Type B pancreatic cell (in vitro differentiated cells): ENCODE data around the gene PSG1. TPM values are rescaled to one million over a fixed set of nuclear protein-coding genes. Genes with fewer than 3 reads are reported as not detected.
"Not testable (repeated sequence)": the region's sequence is repeated elsewhere in the genome, so short reads cannot be mapped to it uniquely, and the experiment has no call there.

Source experiments
- DNase-seq: peaks from one replicate; pipeline ENCODE4 v3.0.0; 2021; ENCODE audit warnings: mixed read lengths; ENCODE audit not compliant: unreplicated experiment; ENCODE audit errors: extremely low spot score
- H3K27ac Mint-ChIP-seq: 2 replicates; pipeline ENCODE4 v1.8.0; 2021; ENCODE audit warnings: mild to moderate bottlenecking, mixed read lengths
- H3K27me3 Mint-ChIP-seq: 2 replicates; pipeline ENCODE4 v1.8.0; 2021; ENCODE audit warnings: mixed read lengths
- H3K36me3 Mint-ChIP-seq: 2 replicates; pipeline ENCODE4 v1.8.0; 2021; ENCODE audit warnings: mixed read lengths
- H3K4me1 Mint-ChIP-seq: one replicate; pipeline ENCODE4 v1.8.0; 2021; ENCODE audit warnings: mixed read lengths; ENCODE audit not compliant: unreplicated experiment
- H3K4me3 Mint-ChIP-seq: 2 replicates; pipeline ENCODE4 v1.8.0; 2021; ENCODE audit warnings: mild to moderate bottlenecking, mixed read lengths
- H3K9me3 Mint-ChIP-seq: 2 replicates; pipeline ENCODE4 v1.8.0; 2021; ENCODE audit warnings: mixed read lengths
- long read RNA-seq: library from polyadenylated mRNA; unstranded; transcript quantifications from one replicate; pipeline ENCODE4 v2.0.0, GENCODE V29; 2020
- total RNA-seq: library from RNA; stranded (reverse); gene quantifications from 2 replicates; pipeline ENCODE4 v1.2.1, GENCODE V29; 2021; ENCODE audit warnings: low replicate concordance
- TF ChIP-seq, protein P1 (sequence below): fragments of 200-600 bp; sonication (generic); conservative IDR thresholded peaks from 2 replicates; pipeline ENCODE4 v1.5.0; 2021; ENCODE audit warnings: antibody characterized with exemption, mild to moderate bottlenecking

PSG1 gene
- not detected in 2 replicates for total RNA-seq
- long read RNA-seq, result 0 reads

DNA sequence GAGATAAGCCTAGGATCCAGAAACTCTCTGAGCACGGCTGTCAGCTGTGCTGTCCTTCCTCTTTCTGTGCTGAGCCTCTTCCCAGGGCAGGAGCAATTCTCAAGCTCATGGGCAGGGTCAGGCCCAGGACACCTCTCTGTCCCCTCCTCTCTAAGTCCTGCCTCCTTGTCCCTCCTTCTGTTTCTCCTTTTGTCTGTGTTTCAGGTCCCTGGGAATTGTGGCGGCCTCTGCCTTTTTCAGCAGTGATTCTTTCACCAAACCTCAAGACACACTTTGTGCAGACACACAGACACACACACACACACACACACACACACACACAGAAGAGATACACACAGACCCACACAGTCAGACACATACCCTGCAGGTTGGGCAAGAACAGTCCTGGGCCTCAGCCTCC lies at the start of gene PSG1:
Gene PSG1, minus strand, starts transcription at position 101 of the 400 bp plus-strand sequence. CDS start 132 bp downstream, outside the sequence.
- Mint-ChIP-seq H3K27ac (no peak within 1 kb of the TSS), H3K36me3 (no peaks in the 10 kb centered on the region), H3K4me3 (no peak within 1 kb of the TSS), H3K9me3 (peaks cover 9% of the 10 kb centered on the region), H3K4me1 (no peaks in the 10 kb centered on the region), H3K27me3 (no peaks in the 10 kb centered on the region)
- no peak for DNase-seq
- TF ChIP-seq, protein P1, sequence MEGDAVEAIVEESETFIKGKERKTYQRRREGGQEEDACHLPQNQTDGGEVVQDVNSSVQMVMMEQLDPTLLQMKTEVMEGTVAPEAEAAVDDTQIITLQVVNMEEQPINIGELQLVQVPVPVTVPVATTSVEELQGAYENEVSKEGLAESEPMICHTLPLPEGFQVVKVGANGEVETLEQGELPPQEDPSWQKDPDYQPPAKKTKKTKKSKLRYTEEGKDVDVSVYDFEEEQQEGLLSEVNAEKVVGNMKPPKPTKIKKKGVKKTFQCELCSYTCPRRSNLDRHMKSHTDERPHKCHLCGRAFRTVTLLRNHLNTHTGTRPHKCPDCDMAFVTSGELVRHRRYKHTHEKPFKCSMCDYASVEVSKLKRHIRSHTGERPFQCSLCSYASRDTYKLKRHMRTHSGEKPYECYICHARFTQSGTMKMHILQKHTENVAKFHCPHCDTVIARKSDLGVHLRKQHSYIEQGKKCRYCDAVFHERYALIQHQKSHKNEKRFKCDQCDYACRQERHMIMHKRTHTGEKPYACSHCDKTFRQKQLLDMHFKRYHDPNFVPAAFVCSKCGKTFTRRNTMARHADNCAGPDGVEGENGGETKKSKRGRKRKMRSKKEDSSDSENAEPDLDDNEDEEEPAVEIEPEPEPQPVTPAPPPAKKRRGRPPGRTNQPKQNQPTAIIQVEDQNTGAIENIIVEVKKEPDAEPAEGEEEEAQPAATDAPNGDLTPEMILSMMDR, result no peak

DNA sequence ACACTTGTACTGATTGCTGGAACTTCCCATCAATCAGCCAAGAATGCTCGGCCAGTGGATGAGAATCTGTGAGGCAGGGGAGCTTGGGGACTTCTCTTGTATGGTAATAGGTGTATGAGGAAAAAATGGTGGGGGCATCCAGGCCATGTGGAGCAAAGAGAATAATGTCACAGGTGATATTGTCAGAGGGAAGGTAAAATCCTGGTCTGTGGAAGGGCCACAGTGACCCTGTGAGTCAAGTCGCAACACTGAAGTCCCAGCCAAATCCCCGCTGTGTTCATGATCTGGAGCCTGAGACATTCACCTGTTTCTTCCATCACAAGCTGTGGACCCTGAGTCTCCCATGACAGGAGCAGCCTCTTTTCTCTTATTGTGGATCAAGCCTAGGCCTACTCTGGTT lies 49.4 kb upstream of the PSG1 start:
- Mint-ChIP-seq H3K36me3 (no peaks in the 10 kb centered on the region), H3K4me3 (no peak overlapping the region), H3K27ac (no peak overlapping the region), H3K4me1 (no peaks in the 10 kb centered on the region), H3K9me3 (no peaks in the 10 kb centered on the region), H3K27me3 (no peaks in the 10 kb centered on the region)
- TF ChIP-seq, protein P1, result no peak
- peak; percentile 25 for DNase-seq

DNA sequence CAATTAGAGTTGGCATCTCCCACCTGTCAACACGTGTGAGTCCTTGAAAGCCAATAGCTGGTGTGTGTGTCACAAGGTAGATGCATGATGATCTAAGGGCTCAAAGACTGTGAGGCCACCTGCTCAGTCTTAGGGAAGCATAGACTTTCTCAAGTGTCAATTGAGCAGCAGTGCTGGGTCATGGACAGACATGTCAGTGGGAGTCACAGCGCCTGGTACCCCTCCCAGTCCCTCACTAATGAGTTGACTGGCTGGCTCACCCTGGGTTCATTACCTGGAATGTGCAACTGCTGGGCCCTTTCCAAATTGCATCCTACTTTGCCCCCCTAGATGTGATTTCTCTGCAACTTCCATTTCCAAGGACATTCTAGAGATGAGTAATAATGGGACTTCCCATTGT lies 47.3 kb upstream of the PSG1 start:
- Mint-ChIP-seq H3K27me3 (no peaks in the 10 kb centered on the region), H3K9me3 (no peaks in the 10 kb centered on the region)

DNA sequence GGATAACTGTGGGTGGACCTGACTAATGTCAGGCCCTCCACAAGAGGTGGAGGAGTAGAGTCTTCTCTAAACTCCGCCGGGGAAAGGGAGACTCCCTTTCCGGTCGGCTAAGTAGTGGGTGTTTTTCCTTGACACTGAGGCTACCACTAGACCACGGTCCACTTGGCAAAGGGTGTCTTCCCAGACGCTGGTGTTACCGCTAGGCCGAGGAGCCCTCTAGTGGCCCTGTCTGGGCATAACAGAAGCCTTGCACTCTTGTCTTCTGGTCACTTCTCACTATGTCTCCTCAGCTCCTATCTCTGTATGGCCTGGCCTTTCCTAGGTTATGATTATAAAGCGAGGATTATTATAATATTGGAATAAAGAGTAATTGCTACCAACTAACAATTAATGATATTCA lies 43.6 kb upstream of the PSG1 start:
- not testable (repeated sequence) for H3K36me3 Mint-ChIP-seq, H3K27me3 Mint-ChIP-seq, H3K9me3 Mint-ChIP-seq, DNase-seq, H3K4me1 Mint-ChIP-seq, H3K27ac Mint-ChIP-seq, H3K4me3 Mint-ChIP-seq
- TF ChIP-seq, protein P1, result peak; percentile 51

More for the DNA sequence above, 47.3 kb upstream of the PSG1 start:
- no peaks in the 10 kb centered on the region for H3K36me3 Mint-ChIP-seq
- DNase-seq, result peak; percentile 37
- no peak overlapping the region for H3K27ac Mint-ChIP-seq
- TF ChIP-seq, protein P1, result no peak
- no peaks in the 10 kb centered on the region for H3K4me1 Mint-ChIP-seq
- H3K4me3 Mint-ChIP-seq, result no peak overlapping the region

DNA sequence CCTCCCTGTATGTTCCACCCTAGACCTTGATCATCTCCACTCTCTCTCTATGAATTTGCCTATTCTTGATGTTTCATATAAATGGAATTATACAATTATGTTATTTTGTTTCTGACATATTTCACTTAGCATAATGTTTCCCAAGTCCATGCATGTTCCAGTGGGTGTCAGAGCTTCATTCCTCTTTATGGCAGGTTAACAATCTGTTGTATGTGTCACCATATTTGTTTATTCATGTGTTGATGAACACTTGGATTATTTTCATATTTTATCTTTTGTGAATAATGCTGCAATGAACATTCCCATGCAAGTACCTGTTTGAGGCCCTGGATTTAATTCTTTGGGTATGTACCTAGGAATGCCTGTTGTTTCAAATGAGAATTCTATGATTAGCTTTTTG lies 41.5 kb upstream of the PSG1 start:
- not testable (repeated sequence) for H3K4me1 Mint-ChIP-seq, DNase-seq, H3K36me3 Mint-ChIP-seq, H3K27ac Mint-ChIP-seq, H3K4me3 Mint-ChIP-seq, H3K27me3 Mint-ChIP-seq, H3K9me3 Mint-ChIP-seq

DNA sequence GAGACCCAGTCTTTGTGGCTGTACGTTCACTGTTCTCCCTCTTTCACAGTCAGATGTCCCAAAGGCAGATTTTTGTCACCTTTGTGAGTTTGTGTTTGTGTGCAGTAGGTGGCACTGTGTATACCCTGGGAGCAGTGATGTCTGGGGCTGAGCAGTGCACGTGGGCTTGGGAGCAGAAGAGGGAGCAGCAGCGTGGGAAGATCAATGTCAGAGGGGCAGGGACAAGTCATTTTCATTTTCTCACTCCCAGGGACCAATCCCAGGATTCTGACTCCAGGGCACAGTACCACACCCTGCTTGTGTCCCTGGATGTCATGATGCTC lies 40.2 kb upstream of the PSG1 start:
- H3K4me3 Mint-ChIP-seq, result no peak overlapping the region
- H3K9me3 Mint-ChIP-seq, result no peaks in the 10 kb centered on the region
- TF ChIP-seq, protein P1, result no peak
- no peaks in the 10 kb centered on the region for H3K27me3 Mint-ChIP-seq
- no peak overlapping the region for H3K27ac Mint-ChIP-seq
- H3K36me3 Mint-ChIP-seq, result no peaks in the 10 kb centered on the region
- no peaks in the 10 kb centered on the region for H3K4me1 Mint-ChIP-seq
- DNase-seq, result no peak

DNA sequence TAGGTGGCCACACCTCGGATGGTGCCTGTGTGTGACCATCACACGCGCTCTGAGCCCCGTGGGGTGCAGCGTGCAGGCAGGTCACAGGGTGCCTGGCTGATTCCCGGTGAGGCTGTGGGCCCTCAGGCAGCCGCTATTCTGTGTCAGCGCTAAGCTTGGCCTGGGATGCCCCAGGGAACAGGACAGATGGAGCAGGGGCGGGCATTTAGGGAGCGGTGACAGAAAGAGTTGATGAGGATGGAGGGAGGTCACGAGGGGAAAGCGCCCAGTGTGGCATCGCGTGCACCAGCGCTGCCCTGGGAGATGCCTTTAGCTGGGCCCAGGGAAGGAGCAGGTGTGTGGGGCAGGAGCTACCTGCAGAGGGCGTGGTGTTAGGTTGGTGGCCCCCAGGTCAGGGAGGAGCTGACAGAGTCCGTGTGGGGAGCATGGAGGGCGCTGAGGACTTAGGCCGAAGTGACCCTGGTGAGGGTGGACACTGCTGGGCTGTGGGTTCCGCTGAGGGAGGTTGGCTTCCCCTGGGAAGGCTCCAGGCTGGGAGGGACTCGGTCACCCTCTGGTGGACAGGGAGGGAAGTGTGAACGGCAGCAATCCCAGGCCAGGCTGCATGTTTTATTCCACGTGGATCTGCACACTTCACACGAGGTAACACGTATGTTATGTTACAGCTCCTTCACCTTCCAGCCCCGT lies 39.7 kb upstream of the PSG1 start:
- not testable (repeated sequence) for H3K9me3 Mint-ChIP-seq, DNase-seq, H3K27me3 Mint-ChIP-seq, H3K27ac Mint-ChIP-seq, H3K4me1 Mint-ChIP-seq, H3K36me3 Mint-ChIP-seq, H3K4me3 Mint-ChIP-seq

DNA sequence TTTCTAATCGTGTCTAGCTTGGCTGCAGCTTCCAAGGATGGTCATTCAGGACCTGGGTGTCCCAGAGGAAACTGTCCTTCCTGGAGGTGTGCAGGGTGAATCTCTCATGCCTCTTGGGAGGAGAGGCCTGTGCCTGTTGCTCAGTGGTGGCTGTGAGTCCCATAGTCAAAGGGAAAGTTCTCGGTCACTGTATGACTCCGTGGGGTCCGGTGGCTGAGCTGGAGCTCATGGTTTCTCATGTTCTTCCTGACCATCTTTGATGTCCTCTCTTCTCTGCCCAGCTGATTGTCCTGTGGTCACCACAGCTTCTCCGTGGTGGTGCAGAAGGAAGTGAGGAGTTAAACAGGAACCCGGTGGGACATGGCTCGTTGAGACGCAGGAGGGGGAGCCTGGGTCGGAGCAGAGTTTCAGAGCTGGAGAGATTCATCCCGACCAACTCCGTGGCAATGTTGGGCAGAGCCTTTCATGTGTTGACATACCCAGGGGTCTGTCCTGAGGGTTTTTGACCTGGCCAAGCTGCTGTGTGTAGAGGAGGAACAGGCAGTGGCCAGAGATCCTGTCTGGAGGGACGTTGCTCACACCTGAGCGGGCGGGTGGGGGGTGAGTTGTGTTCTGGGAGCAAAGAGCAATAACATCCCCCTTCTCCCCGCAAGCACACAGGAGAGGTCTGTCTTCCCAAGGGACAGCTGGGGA lies 39.0 kb upstream of the PSG1 start:
- not testable (repeated sequence) for DNase-seq, H3K9me3 Mint-ChIP-seq, H3K4me3 Mint-ChIP-seq, H3K4me1 Mint-ChIP-seq, H3K36me3 Mint-ChIP-seq, H3K27ac Mint-ChIP-seq, H3K27me3 Mint-ChIP-seq

DNA sequence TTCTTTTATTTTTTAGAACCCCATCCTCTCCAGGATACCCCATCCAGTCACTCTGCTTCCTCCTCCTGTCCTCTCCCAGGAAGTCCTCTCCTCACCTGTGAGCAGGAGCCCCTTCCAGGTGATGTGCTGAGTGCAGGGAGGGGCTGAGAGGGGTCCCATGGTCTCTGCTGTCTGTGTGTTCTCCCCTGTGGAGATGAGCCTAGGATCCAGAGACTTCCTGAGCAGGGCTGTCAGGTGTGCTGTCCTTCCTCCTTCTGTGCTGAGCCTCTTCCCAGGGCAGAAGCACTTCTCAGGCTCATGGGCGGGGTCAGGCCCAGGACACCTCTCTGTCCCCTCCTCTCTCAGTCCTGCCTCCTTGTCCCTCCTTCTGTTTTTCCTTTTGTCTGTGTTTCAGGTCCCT lies 38.1 kb upstream of the PSG1 start, which contains the start of gene PSG6:
Gene PSG6, minus strand, starts transcription at position 261 of the 400 bp plus-strand sequence. Its CDS starts 102 bp downstream, at position 159.
- DNase-seq, H3K36me3 Mint-ChIP-seq, H3K4me3 Mint-ChIP-seq, H3K27me3 Mint-ChIP-seq, H3K27ac Mint-ChIP-seq, H3K9me3 Mint-ChIP-seq, H3K4me1 Mint-ChIP-seq: not testable (repeated sequence)
